Adrenal gland (tissue), 5 donors: Measurements from ENCODE around the gene PTTG2.

Source experiments
- POLR2A ChIP-seq, 2 donors: fragments of 450-650 bp; IDR thresholded peaks; one replicate each; pipeline ENCODE4 v1.6.1; 2017; ENCODE audit warnings: antibody characterized with exemption in 2 of 2, mild to moderate bottlenecking in 2 of 2, moderate library complexity in 1 of 2
- TF ChIP-seq, protein P1 (sequence below), 6 experiments: fragments of 450-650 bp in 4 of 6; fragments of 200-600 bp in 2 of 6; sonication (generic) in 1 of 6; IDR thresholded peaks; 1 replicate in 5 of 6; 2 replicates in 1 of 6; pipeline versions ENCODE4 v1.5.1 to v1.8.0; 2016 to 2021; ENCODE audit warnings: antibody characterized with exemption in 6 of 6, mild to moderate bottlenecking in 2 of 6, moderate library complexity in 1 of 6
- donor health status: DM: no; HTN: no; CAD: no.

DNA sequence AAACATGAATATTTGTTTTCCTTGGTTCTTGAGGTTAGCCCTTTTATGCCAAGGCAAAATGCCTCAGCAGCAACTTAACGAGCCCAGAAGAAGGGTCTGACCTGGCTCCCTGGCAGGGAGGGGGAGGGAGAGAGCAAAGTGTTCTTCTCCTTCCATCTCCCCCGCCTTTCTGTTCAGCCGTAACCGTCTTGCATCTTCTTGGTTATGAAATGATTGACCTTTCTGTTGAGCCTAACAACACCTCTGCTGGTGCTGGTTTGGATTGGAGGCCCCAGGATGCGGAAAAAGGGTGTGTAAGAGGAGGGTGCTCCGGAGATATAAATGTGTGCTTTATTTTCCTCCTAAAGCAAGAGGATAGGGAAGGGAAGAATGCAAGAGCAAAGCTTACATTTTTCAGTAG, 44.7 kb downstream of the PTTG2 start:
- TF ChIP-seq, protein P1, sequence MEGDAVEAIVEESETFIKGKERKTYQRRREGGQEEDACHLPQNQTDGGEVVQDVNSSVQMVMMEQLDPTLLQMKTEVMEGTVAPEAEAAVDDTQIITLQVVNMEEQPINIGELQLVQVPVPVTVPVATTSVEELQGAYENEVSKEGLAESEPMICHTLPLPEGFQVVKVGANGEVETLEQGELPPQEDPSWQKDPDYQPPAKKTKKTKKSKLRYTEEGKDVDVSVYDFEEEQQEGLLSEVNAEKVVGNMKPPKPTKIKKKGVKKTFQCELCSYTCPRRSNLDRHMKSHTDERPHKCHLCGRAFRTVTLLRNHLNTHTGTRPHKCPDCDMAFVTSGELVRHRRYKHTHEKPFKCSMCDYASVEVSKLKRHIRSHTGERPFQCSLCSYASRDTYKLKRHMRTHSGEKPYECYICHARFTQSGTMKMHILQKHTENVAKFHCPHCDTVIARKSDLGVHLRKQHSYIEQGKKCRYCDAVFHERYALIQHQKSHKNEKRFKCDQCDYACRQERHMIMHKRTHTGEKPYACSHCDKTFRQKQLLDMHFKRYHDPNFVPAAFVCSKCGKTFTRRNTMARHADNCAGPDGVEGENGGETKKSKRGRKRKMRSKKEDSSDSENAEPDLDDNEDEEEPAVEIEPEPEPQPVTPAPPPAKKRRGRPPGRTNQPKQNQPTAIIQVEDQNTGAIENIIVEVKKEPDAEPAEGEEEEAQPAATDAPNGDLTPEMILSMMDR (IDR thresholded peaks at IDR 0.05), result no peak
- TF ChIP-seq POLR2A (IDR thresholded peaks at IDR 0.05), result no peak
